NCI-H187 (cell line): Measurements from ENCODE around the gene ANXA4.
"Not testable (repeated sequence)": the region's sequence is repeated elsewhere in the genome, so short reads cannot be mapped to it uniquely, and the experiment has no call there.

ENCODE experiments used
- DNase-seq, 2 experiments: peaks; one replicate each; lab custom pipeline; 2025; lab: John Stamatoyannopoulos, UW

The ANXA4 gene

GRCh38 chr2:69779258-69780001 is 37.5 kb downstream of the ANXA4 start:
- DNase-seq = no peak

DNA sequence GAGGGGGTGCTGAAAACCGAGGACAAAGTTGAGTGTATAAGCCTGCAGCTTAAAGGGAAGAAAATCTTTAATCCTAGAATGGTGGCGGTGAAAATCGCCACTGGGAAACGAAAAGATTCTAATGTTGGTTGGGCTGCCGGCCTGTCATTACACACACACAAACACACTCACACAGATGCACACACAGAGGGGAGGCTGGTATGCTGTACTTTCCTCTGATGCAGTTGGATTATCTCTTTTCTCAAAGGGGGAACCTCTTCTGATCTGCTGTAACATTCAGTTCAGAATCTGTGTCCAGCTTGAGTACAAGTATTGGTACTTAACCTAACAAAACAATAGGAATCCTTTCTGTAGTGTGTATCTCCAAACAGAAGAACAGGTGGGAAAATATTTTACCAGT is 39.0 kb downstream of the ANXA4 start:
- DNase-seq = no peak

GRCh38 chr2:69781321-69782248 is 39.7 kb downstream of the ANXA4 start:
- no peak for DNase-seq

DNA sequence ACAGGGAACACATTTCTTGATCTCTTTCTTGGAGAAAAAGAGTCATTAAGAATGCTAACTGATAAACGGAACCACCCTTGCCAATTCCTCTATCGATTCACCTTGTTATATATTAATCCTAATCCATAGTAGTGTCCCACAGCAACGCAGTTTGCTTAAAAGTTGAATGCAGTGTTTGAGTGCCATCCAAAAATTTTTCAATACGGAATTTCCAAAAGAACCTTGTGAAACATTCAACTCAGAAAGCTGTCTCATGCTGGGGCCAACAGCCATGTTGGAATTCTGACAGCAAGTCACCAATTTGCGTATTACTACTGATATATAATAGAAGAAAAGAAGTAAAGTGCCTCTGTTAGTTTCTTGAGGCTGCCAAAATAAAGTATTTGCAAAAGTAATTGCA is 42.3 kb downstream of the ANXA4 start:
- no peak for DNase-seq

DNA sequence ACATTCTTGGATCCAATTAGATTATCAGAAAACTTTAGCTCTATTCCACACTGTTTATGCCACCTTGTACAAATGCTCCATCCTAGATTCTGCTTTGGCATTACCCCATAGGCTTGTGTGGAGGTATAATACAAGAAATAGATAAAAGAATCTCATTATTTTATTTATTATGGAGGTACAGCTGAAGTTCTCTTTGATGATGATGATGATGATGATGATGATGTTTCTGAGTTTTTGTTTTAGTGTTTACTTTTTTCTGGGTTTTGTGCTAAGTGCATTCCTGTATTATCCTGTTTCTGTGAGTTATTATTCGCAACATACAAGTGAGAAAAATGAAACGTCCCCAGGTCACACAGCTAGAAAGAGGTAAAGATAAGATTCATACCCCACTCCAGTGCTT is 43.4 kb downstream of the ANXA4 start:
- no peak for DNase-seq

GRCh38 chr2:69786052-69786560 is 44.2 kb downstream of the ANXA4 start:
- DNase-seq = no peak

DNA sequence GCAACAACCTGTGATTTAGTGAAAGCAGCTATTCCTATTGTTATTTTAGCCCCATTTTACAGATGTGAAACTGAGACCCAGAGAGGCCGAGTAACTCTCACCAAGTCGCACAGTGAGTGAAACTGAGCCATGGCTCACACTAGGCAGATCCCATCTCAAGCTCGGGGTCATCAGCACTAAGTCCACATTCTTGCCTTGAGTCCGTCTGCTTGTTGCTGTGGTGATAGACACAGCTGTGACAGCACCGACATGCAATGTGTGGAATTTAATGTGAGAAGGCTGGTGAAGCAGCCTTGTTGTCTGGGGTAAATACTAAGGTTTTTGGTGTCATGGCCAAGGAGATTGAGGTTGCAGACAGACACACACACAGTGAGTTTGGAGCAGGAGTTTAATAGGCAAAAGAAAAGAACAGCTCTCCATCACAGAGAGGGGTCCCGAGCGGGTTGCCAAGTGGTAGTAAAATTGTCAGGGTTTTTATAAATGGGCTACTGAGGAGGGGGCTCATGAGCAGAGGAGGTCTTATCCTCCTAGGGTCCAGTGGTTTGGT is 47.3 kb downstream of the ANXA4 start:
- DNase-seq = no peak

DNA sequence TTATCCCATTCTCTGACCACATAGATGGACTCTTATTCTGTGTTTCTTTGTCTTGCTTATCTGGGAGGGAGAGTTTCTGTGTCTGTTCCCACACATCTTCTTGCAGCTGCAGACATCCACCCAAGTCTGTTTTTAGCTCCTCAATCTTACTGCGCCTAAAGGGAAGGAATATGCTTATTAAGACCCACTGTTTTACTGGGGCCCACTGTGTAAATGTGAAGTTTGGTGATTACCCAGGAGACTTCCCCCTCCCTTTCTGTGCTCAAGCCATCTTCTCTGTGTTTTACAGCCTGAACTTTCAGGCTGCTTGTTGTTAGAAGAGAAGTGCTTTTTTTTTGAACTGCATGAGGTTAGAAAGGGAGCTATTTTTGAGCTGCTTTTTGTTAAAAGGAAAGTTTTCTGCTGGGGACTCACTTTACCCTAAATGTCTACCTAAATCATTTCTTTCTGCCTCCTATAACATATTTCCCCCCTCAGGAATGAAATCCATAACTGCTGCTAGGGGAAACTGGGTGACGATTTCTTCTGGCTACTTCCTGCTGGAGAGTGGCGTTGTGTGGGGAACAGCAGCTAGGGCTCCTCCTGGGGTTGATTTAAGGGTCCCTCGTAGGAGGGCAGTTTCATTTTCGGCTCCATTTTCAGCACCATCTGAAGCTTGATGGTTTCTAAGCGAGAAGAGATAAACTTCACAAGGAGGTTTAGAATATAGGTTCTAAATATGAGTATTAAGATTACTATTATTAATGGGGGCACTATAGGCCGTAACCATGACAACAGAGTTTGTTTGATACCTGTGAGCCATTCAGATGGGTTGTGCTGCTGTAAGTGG is 48.1 kb downstream of the ANXA4 start:
- no peak for DNase-seq

- no peak for DNase-seq
Measured at GRCh38 chr2:69790601-69790959, 48.6 kb downstream of the ANXA4 start.

GRCh38 chr2:69791045-69791444 is 49.1 kb downstream of the ANXA4 start:
- DNase-seq = no peak

DNA sequence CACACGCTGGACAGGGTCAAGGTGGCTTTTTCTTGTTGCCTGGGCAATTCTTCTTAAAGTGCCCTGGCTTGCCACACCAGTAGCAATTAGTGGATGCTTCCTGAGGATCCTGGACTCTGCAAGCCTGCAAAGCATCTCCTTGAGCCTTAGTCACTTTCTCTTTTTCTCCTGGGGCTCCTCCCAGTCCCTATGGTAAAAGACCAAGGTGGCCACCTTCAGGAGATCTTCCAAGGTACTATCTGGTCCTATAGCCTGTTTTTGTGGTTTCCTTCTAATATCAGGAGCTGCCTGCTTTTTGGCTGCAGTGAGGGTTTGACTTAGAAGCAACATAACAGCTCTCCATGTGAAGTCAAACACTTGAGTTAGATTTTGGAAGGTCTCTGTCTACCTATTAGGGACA is 54.2 kb downstream of the ANXA4 start:
- DNase-seq = no peak

DNA sequence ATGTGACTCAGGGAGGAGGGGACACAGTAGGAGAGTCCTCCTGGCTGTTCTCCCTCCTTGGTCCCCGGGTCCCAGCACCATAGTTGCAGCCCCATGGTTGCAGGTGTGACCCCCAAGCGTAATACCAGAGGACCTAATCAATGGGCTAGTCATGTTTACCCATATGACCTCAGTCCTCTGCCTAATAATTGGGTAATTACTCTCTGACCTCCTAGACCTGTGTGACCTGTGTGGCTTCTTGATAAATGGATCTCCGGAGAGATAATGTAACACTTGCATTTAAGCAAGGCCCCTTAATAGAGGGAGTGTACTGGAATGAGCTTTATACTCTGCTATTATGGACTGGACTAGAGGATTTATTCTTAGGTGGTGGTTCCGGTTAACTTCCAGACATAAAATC is 55.3 kb downstream of the ANXA4 start:
- no peak for DNase-seq

DNA sequence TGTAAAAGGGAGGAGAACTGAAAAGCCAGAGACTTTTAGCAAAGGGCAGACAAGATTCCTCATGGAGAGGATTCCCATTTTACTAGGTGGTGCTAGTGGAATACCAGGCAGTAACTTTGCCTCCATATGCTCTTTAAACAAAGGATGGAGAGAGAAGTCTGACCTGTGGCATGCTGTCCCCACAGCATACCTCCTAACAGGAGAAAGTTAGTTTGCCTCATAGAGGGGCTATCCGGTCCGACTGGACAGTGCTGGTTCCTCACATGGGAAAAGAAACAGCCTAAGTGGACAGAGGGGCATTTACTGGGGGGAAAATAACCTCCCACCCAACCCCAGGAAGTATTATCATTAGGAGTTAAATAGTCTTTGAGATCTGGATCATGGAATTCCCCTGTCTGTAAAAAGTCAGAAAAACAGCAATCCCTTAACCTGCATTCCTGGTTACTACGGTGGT is 55.9 kb downstream of the ANXA4 start:
- no peak for DNase-seq

GRCh38 chr2:69798290-69798908 is 56.5 kb downstream of the ANXA4 start:
- no peak for DNase-seq

- no peak for DNase-seq
Measured at GRCh38 chr2:69798909-69799526, 57.1 kb downstream of the ANXA4 start.

DNA sequence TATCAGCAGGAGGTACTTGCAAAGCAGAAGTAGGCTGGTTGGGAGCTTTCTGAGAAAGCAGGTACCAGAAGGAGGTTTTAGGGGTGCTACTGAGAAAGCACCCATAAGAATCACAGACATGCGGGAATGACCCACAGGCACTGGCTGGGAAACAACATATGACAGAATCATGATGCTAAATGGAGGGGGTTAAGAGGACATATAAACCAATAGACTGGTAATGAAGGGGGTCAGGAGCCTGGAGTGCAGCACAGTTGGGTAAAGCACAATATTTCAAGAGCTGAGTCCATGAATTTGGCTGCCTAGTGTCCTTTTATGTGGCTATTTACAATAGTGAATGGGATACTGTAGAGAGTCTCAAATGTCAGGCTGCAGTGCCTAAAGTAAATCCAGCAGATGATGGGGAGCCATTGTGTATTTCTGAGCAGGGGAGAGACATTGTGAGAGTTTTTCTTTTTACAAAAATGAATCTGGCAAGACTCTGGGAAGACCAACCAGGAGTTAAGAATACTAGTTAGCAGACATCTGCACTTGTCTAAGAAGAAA is 59.9 kb downstream of the ANXA4 start:
- no peak for DNase-seq

GRCh38 chr2:69802781-69803367 is 60.9 kb downstream of the ANXA4 start:
- DNase-seq = not testable (repeated sequence)

GRCh38 chr2:69804416-69804815 is 62.5 kb downstream of the ANXA4 start:
- DNase-seq = no peak

DNA sequence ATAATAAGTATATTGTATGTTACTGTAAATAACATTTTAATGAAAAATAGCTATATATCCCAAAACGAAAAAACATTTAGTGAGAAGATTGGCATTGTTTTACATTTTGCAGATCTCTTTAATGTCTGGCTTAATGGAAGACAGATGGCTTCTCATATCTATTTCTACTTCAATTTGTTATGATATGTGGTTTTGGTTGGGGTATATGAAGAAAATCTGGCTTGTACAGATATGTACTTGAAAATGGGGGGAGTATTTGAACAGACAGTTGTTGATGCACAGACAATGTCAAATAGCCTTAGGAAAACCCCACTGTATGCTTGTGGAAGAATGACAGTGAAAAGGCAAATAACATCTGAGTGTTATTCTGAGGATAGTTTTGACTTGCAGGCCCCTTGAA is 64.0 kb downstream of the ANXA4 start:
- no peak for DNase-seq

DNA sequence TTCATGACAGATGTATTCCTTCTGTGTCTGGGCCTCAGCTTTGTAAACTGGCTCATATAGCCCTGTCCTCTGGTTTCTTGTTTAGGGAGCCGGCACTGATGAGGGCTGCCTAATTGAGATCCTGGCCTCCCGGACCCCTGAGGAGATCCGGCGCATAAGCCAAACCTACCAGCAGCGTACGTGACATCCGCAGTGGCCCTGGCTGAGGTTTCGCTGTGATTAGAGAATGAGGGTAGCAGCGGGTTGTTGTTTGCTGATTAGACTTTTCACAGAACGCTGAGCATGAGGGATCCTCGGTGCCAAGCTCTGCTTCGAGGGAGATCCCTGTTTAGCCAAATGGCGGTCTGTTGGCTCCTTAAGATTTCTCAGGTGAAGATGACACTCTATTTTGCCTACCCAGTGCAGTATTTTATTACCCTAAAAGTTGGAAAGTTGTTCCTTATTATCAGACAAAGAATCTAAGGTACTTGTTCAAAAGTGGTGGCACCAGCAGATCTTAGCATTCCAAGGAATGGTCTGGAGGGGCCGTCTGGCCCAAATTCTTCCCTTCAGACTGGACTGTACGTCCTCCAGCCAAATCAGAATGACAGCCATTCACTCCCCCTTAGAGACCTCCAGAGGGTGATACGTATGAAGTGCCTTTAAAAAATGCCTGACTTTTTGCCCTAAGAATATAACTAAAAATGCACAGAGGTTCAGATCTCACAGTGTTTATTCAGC is 66.0 kb downstream of the ANXA4 start:
- DNase-seq = no peak
